ENCODE measurements around the gene KAT2A.

DNA sequence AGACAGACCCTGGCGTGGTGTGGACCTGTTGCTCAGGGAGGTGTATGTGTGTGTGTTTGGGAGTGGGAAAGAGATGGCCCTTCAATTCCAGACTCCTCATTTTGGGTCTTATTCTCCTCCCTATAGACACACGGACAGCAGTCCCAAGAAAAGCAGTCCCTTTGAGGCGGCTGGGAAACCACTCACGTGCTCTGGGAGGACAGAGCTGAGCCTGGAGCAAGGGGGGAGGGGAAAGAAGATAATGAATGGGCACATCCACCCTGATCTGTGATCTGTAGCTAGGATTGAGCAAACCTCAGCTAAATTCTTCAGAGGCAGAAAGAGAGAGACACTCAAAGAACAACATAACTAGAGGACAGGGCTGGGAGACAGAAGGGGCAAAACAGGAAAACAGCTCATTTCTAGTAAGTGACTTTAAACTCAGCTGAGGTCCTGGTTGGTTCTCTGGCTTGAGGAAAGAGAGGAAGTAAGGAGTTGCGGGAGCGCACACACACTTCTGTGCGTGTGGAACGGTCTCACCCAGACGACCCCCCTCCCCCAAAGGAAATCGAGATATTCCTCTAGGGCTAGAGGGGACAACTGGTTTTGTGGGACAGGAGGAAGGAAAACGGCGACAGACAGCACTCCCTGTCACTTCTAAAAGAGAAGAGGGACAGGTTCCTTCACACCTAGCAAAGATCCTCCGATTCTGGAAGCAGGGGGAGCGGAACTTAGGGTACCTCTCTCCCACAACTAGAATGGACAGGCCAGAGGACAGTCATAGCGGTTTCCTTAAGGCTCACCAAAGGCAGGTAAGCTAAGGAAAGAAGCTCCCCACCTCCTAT, 33.0 kb upstream of the KAT2A start:
- TF ChIP-seq, protein P1, sequence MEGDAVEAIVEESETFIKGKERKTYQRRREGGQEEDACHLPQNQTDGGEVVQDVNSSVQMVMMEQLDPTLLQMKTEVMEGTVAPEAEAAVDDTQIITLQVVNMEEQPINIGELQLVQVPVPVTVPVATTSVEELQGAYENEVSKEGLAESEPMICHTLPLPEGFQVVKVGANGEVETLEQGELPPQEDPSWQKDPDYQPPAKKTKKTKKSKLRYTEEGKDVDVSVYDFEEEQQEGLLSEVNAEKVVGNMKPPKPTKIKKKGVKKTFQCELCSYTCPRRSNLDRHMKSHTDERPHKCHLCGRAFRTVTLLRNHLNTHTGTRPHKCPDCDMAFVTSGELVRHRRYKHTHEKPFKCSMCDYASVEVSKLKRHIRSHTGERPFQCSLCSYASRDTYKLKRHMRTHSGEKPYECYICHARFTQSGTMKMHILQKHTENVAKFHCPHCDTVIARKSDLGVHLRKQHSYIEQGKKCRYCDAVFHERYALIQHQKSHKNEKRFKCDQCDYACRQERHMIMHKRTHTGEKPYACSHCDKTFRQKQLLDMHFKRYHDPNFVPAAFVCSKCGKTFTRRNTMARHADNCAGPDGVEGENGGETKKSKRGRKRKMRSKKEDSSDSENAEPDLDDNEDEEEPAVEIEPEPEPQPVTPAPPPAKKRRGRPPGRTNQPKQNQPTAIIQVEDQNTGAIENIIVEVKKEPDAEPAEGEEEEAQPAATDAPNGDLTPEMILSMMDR (IDR thresholded peaks at IDR 0.05) = no peak
- TF ChIP-seq POLR2A (IDR thresholded peaks at IDR 0.05) (no peak), POLR2AphosphoS5 (IDR thresholded peaks at IDR 0.05) (no peak)

Measured in breast epithelium (tissue), 3 donors.